HCT116 (cell line): Measurements from ENCODE around the gene ZNF319. TPM values are rescaled to one million over a fixed set of nuclear protein-coding genes. Genes with fewer than 3 reads are reported as not detected.

ENCODE experiments used
- ATAC-seq: fragments of 200-7000 bp; cut with Tn5 transposase; 2 replicates; pipeline ENCODE4 v1.9.1; 2020; ENCODE audit warnings: mild to moderate bottlenecking, moderate library complexity
- BruUV-seq: library from RNA; stranded (reverse); fragments of 400-500 nt; replicated peaks from 2 replicates; lab custom pipeline; 2021; lab: Mats Ljungman, UMichigan
- CTCF ChIA-PET: fragments of 300-600 bp; sonication (Branson Sonifier 250); formaldehyde crosslinking; loops from one replicate; lab custom pipeline; 2021; ENCODE audit warnings: antibody characterized with exemption; lab: Charles Lee
- POLR2A ChIA-PET: fragments of 300-600, 350-600 bp; sonication (Branson Sonifier 250); formaldehyde crosslinking; loops from one replicate; lab custom pipeline; 2021; ENCODE audit warnings: antibody characterized with exemption; lab: Charles Lee
- RAD21 ChIA-PET, 2 experiments: fragments of 300-600 bp; sonication (Branson Sonifier 250); formaldehyde crosslinking; loops; one replicate each; lab custom pipeline; 2023; ENCODE audit warnings: low total read pairs in 2 of 2; ENCODE audit not compliant: uncharacterized antibody in 2 of 2, unreplicated experiment in 2 of 2, low non-redundant PET in 1 of 2; lab: Charles Lee
- DNase-seq: peaks from one replicate; pipeline ENCODE4 v3.0.0-alpha.2; 2010; ENCODE audit warnings: low read depth, low spot score
- H2AFZ ChIP-seq: fragments of 200-600 bp; shearing (Covaris generic), sonication (generic); 2 replicates; pipeline ENCODE4 v1.6.1; 2017; ENCODE audit warnings: low read depth, mixed run types, mixed read lengths, antibody characterized with exemption, low read length; ENCODE audit not compliant: poor library complexity, severe bottlenecking
- H3K27ac ChIP-seq: 2 replicates; pipeline ENCODE4 v1.5.1; 2012; ENCODE audit warnings: low read depth, low read length
- H3K27me3 ChIP-seq: fragments of 200-600 bp; sonication (generic); 2 replicates; pipeline ENCODE4 v1.6.1; 2016; ENCODE audit warnings: mixed run types, low read length, mixed read lengths; ENCODE audit not compliant: insufficient read depth
- H3K36me3 ChIP-seq, 2 experiments: fragments of 200-500 bp in 1 of 2; fragments of 200-600 bp in 1 of 2; sonication (Bioruptor generic) in 1 of 2; sonication (generic) in 1 of 2; 2 replicates each; pipeline versions ENCODE4 v1.5.1 to v1.6.1; 2014 to 2016; ENCODE audit warnings: low read length in 2 of 2, inconsistent platforms in 1 of 2, mixed read lengths in 1 of 2, mixed run types in 1 of 2; ENCODE audit not compliant: insufficient read depth in 2 of 2, control insufficient read depth in 1 of 2
- H3K4me1 ChIP-seq, 2 experiments: fragments of 200-600 bp in 1 of 2; sonication (generic) in 1 of 2; 2 replicates each; pipeline versions ENCODE4 v1.5.1 to v1.6.1; 2012 to 2017; ENCODE audit warnings: low read length in 2 of 2, inconsistent platforms in 1 of 2, mild to moderate bottlenecking in 1 of 2, mixed read lengths in 1 of 2, mixed run types in 1 of 2, moderate library complexity in 1 of 2; ENCODE audit not compliant: insufficient read depth in 2 of 2, control insufficient read depth in 1 of 2
- H3K4me2 ChIP-seq: fragments of 200-600 bp; sonication (generic); 2 replicates; pipeline ENCODE4 v1.6.1; 2017; ENCODE audit warnings: mixed run types, low read length, mixed read lengths
- H3K4me3 ChIP-seq, 2 experiments: fragments of 200-600 bp in 1 of 2; sonication (generic) in 1 of 2; replicated peaks in 1 of 2; 2 replicates each; pipeline ENCODE4 v1.5.1; 2011 to 2016; ENCODE audit warnings: low read length in 2 of 2, control low read depth in 1 of 2, low read depth in 1 of 2, mild to moderate bottlenecking in 1 of 2, mixed read lengths in 1 of 2, mixed run types in 1 of 2
- H3K79me2 ChIP-seq: fragments of 200-600 bp; sonication (generic); 2 replicates; pipeline ENCODE4 v1.6.1; 2017; ENCODE audit warnings: mild to moderate bottlenecking, mixed run types, low read length, moderate library complexity, mixed read lengths; ENCODE audit not compliant: insufficient read depth
- H3K9ac ChIP-seq: fragments of 200-600 bp; sonication (generic); 2 replicates; pipeline ENCODE4 v1.6.1; 2016; ENCODE audit warnings: low read length, mixed read lengths
- H3K9me2 ChIP-seq: fragments of 200-600 bp; sonication (generic), shearing (Covaris generic); 2 replicates; pipeline ENCODE4 v1.6.1; 2017; ENCODE audit warnings: mixed run types, mild to moderate bottlenecking, moderate library complexity; ENCODE audit not compliant: insufficient read depth
- H3K9me3 ChIP-seq, 2 experiments: fragments of 200-500 bp in 1 of 2; fragments of 200-600 bp in 1 of 2; sonication (Bioruptor generic) in 1 of 2; sonication (generic) in 1 of 2; 2 replicates each; pipeline ENCODE4 v1.6.1; 2014 to 2017; ENCODE audit warnings: low read length in 2 of 2, mixed read lengths in 2 of 2, inconsistent platforms in 1 of 2, low read depth in 1 of 2, mild to moderate bottlenecking in 1 of 2, mixed run types in 1 of 2, moderate library complexity in 1 of 2; ENCODE audit not compliant: control insufficient read depth in 1 of 2, insufficient read depth in 1 of 2
- H4K20me1 ChIP-seq: fragments of 200-600 bp; sonication (generic), shearing (Covaris generic); 2 replicates; pipeline ENCODE4 v1.6.1; 2017; ENCODE audit warnings: mixed run types, mild to moderate bottlenecking, moderate library complexity; ENCODE audit not compliant: insufficient read depth
- CTCF ChIP-seq, 3 experiments: fragments of 200-600 bp in 1 of 3; sonication (generic) in 1 of 3; IDR thresholded peaks in 2 of 3; conservative IDR thresholded peaks in 1 of 3; 2 replicates each; pipeline ENCODE4 v1.5.1; 2012 to 2017; ENCODE audit warnings: low read depth in 2 of 3, low read length in 2 of 3, antibody characterized with exemption in 1 of 3, borderline replicate concordance in 1 of 3, control low read depth in 1 of 3, mild to moderate bottlenecking in 1 of 3, mixed read lengths in 1 of 3, mixed run types in 1 of 3, moderate library complexity in 1 of 3; ENCODE audit not compliant: insufficient read depth in 1 of 3
- EGR1 ChIP-seq: IDR thresholded peaks from 2 replicates; pipeline ENCODE4 v1.6.1; 2012; ENCODE audit warnings: low read depth
- ELF1 ChIP-seq: IDR thresholded peaks from 2 replicates; pipeline ENCODE4 v1.6.1; 2012; ENCODE audit warnings: low read depth, borderline replicate concordance
- EZH2 ChIP-seq: fragments of 200-600 bp; sonication (generic); IDR thresholded peaks from 2 replicates; pipeline ENCODE4 v1.6.1; 2017; ENCODE audit warnings: antibody characterized with exemption, mixed run types
- EZH2phosphoT487 ChIP-seq: fragments of 200-600 bp; IDR thresholded peaks from 2 replicates; pipeline ENCODE4 v1.6.1; 2018; ENCODE audit warnings: antibody characterized with exemption, borderline replicate concordance
- FOSL1 ChIP-seq: IDR thresholded peaks from 2 replicates; pipeline ENCODE4 v1.6.1; 2012; ENCODE audit warnings: low read depth
- JUND ChIP-seq: IDR thresholded peaks from 2 replicates; pipeline ENCODE4 v1.6.1; 2012
- POLR2AphosphoS5 ChIP-seq: IDR thresholded peaks from 2 replicates; pipeline ENCODE4 v1.6.1; 2011; ENCODE audit warnings: mild to moderate bottlenecking, low read depth, low read length, moderate library complexity
- SIN3A ChIP-seq: IDR thresholded peaks from 2 replicates; pipeline ENCODE4 v1.6.1; 2012; ENCODE audit warnings: low read depth
- TCF7L2 ChIP-seq: IDR thresholded peaks from 2 replicates; pipeline ENCODE4 v1.7.0; 2011; ENCODE audit warnings: borderline replicate concordance, inconsistent platforms; ENCODE audit not compliant: insufficient read depth, insufficient read length; ENCODE audit errors: extremely low read depth
- YY1 ChIP-seq: IDR thresholded peaks from 2 replicates; pipeline ENCODE4 v1.6.1; 2011; ENCODE audit warnings: low read length, low read depth, moderate library complexity, mild to moderate bottlenecking; ENCODE audit not compliant: insufficient replicate concordance; ENCODE audit errors: extremely low read depth
- intact Hi-C: fragments of 100-400 bp; cut with micrococcal nuclease; formaldehyde crosslinking; loops from 2 replicates; pipeline ENCODE4 v1.10.0; 2022
- total RNA-seq: library from RNA; stranded (reverse); gene quantifications from one replicate; pipeline ENCODE4 v1.2.1, GENCODE V29; 2021; ENCODE audit not compliant: unreplicated experiment
- TF ChIP-seq, protein P1 (sequence below): IDR thresholded peaks from 2 replicates; pipeline ENCODE4 v1.6.1; 2012

ZNF319 gene
- total RNA-seq, 1 experiment from 2014 or later, result 7.1 TPM

DNA sequence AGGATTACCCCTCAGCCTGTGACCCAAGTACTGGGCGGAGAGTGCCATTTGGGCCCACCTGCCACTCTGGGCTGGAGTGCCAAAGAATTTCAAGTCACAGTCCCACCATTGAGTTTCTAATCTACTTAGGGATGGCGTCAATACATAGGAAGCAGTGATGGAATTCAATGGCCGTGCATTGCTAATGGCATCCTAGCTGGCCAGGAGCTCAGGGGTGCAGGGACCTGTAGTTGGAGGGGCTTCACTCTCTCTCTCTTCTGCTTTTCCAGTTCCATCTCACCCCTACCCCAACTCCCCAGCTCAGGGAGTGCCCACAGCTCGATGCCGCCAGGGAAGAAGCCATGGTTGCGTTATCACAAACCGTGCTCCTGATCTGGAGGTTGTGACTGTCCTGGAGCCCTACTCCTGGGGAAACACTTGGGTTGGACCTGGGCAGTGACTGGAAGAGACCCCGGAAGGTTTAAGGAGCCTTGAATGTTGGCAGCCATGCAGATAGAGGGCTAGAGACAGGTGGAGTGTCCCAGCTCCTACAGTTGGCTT is 27.5 kb upstream of the ZNF319 start:
- BruUV-seq, result no TSS peak
- RAD21 ChIA-PET, result no interaction called here
- H2AFZ ChIP-seq, result no peak overlapping the region
- DNase-seq, result no peak
- TF ChIP-seq JUND (no peak), FOSL1 (no peak), POLR2AphosphoS5 (no peak), EZH2phosphoT487 (no peak), ELF1 (no peak), EGR1 (no peak), SIN3A (no peak)
- TF ChIP-seq, protein P1, sequence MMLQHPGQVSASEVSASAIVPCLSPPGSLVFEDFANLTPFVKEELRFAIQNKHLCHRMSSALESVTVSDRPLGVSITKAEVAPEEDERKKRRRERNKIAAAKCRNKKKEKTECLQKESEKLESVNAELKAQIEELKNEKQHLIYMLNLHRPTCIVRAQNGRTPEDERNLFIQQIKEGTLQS, result no peak
- TF ChIP-seq, all 23 proteins: peak for 0
- peak overlapping the region; percentile 73 for H3K9ac ChIP-seq
- ATAC-seq, result no peak
- H3K9me2 ChIP-seq, result no peaks in the 10 kb centered on the region
- peak overlapping the region; percentile 93 for H3K27ac ChIP-seq
- peaks cover 21 to 38% of the 10 kb centered on the region in 2 experiments for H3K4me1 ChIP-seq
- no peaks in the 10 kb centered on the region for H3K27me3 ChIP-seq
- ChIA-PET POLR2A (interaction anchor here (0.7 to 0.9 kb wide), 2 partner anchors 94 to 310 kb away, joined by 4 read pairs; no protein-coding TSS in a partner anchor), CTCF (interaction anchor here (0.6 to 1.4 kb wide), 2 partner anchors 101 to 362 kb away, joined by 3 to 4 read pairs; partner anchors contain the start of gene CFAP20)
- no peaks in the 10 kb centered on the region for H3K9me3 ChIP-seq
- peak overlapping the region; percentile 95 for H3K4me2 ChIP-seq
- intact Hi-C loops, result loop anchor here (10.0 kb wide), 2 partner anchors 277 to 307 kb away; no protein-coding TSS in a partner anchor
- peak overlapping the region; percentile 78 to 94; a peak in 3 of 4 replicates for H3K4me3 ChIP-seq
- peaks cover 42% of the 10 kb centered on the region; the same call in 1 of the 2 replicates for H3K79me2 ChIP-seq
- no peaks in the 10 kb centered on the region for H3K36me3 ChIP-seq
- H4K20me1 ChIP-seq, result no peaks in the 10 kb centered on the region

DNA sequence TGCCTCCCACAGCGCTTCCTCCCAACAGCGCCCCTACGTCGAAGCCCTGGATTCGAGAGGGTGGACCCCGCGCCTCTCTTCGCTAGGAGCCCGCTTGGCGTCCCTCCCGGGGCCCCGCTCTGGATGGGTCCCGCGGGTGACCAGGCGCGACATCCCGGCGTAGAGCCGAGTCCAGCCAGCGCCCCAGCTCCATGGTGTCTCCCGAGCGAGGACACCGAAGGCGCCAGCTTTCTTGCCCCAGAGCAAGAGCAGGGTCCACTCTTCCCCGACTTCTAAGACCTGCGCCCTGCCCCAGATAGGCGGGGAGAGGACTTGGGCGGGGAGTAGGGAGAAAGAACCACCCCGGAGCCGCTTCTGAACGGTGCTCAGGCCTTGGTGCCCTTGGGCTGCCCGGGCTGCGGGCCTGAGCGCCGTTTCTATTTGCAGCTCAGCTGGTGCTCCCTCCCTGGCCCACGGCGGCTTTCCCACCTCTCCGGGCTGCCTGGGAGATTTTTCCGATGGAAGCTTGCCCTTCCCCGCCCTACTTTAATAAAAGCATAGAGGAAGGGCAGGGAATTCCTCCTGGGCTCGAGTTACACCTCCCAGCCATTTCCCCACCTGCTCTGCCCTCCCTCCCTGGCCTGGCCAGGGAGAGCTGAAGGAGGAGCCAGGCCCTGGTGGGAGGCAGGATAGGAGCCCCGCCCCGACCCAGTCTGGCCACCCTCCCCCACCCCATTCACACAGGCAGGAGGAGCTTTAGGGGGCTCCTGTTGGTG is 26.9 kb upstream of the ZNF319 start:
- peak overlapping the region; percentile 73 for H3K9ac ChIP-seq

More for the DNA sequence above, 26.9 kb upstream of the ZNF319 start:
- H3K27ac ChIP-seq, result peak overlapping the region; percentile 93
- H3K36me3 ChIP-seq, result no peaks in the 10 kb centered on the region
- ChIA-PET RAD21 (no interaction called here), CTCF (interaction anchor here (1.4 kb wide), 1 partner anchor 102 kb away, joined by 3 read pairs; the partner anchor contains the start of gene CFAP20)
- H3K4me1 ChIP-seq, result peaks cover 23 to 42% of the 10 kb centered on the region in 2 experiments
- no peaks in the 10 kb centered on the region for H3K9me3 ChIP-seq
- no peak overlapping the region for H2AFZ ChIP-seq
- H3K27me3 ChIP-seq, result no peaks in the 10 kb centered on the region
- peak overlapping the region; percentile 78 to 94 for H3K4me3 ChIP-seq
- ATAC-seq (peak; percentile 61), DNase-seq (peak; percentile 36)
- intact Hi-C loops, result loop anchor here (10.0 kb wide), 2 partner anchors 277 to 307 kb away; no protein-coding TSS in a partner anchor
- TF ChIP-seq EZH2phosphoT487 (no peak), POLR2AphosphoS5 (peak; percentile 17; the same call in 1 of the 2 replicates), TCF7L2 (peak; percentile 56), CTCF (IDR thresholded peaks at IDR 0.05 in 2 of 3, conservative IDR thresholded peaks at IDR 0.05 in 1 of 3; ENCODE audit: borderline replicate concordance in 1 of 3, insufficient read depth in 1 of 3, low read depth in 2 of 3, low read length in 2 of 3) (no peak), EGR1 (no peak), YY1 (peak; percentile 9), EZH2 (no peak)
- TF ChIP-seq, protein P1, result no peak
- TF ChIP-seq, all 23 proteins: peak for 3
- Histone ChIP-seq H3K9me2 (no peaks in the 10 kb centered on the region), H4K20me1 (no peaks in the 10 kb centered on the region), H3K79me2 (peaks cover 38% of the 10 kb centered on the region; the same call in 1 of the 2 replicates), H3K4me2 (peak overlapping the region; percentile 95)
- POLR2A ChIA-PET, result interaction anchor here (0.7 to 0.9 kb wide), 2 partner anchors 95 to 310 kb away, joined by 4 read pairs; no protein-coding TSS in a partner anchor
- no TSS peak for BruUV-seq
